ENCODE data around the gene TMC5.
A peak's percentile ranks its signal among the peaks of the same experiment; 100 is the strongest.
"Not testable (repeated sequence)": the region's sequence is repeated elsewhere in the genome, so short reads cannot be mapped to it uniquely, and the experiment has no call there.

The TMC5 gene

DNA sequence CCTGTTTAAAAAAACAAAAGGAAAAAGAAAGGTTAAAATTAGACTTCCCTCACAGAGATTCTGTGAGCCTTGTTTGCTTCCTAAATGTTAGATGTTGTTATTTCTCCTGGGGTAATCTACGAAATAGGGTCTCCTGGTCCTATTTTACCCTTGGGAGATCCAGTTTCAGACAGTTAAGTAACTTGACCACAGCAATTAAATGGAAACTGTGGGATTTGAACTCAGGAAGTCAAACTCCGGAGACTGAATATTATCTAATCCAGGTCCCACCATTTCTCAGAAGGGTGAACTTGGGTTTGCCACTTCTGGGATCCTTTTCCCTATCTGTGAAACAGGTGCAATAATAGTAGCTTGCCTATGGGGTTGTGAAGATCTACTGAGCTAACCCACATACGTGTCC lies 6.4 kb upstream of the TMC5 start:
- Histone ChIP-seq H2AFZ (ENCODE audit: low read depth, low read length, severe bottlenecking) (peak overlapping the region; percentile 42), H3K36me3 (ENCODE audit: low read length) (no peaks in the 10 kb centered on the region), H3K27ac (ENCODE audit: low read depth, low read length) (no peak overlapping the region), H3K9ac (ENCODE audit: low read length) (peak overlapping the region; percentile 22; the same call in 1 of the 2 replicates), H3K4me2 (ENCODE audit: low read depth, low read length, poor library complexity, severe bottlenecking) (peak overlapping the region; percentile 45), H3K27me3 (ENCODE audit: low read length) (no peaks in the 10 kb centered on the region), H3K4me3 (ENCODE audit: insufficient read depth, low read length, poor library complexity, severe bottlenecking) (no peak overlapping the region), H3K9me2 (replicated peaks; ENCODE audit: insufficient read depth, low read length) (no peaks in the 10 kb centered on the region), H4K20me1 (ENCODE audit: low read depth, low read length) (no peaks in the 10 kb centered on the region), H3F3A (ENCODE audit: insufficient read depth) (no peaks in the 10 kb centered on the region), H3K79me2 (ENCODE audit: insufficient read depth, low read length) (no peaks in the 10 kb centered on the region), H3K9me3 (ENCODE audit: insufficient read depth, low read length) (no peaks in the 10 kb centered on the region)
- TF ChIP-seq, protein P1, sequence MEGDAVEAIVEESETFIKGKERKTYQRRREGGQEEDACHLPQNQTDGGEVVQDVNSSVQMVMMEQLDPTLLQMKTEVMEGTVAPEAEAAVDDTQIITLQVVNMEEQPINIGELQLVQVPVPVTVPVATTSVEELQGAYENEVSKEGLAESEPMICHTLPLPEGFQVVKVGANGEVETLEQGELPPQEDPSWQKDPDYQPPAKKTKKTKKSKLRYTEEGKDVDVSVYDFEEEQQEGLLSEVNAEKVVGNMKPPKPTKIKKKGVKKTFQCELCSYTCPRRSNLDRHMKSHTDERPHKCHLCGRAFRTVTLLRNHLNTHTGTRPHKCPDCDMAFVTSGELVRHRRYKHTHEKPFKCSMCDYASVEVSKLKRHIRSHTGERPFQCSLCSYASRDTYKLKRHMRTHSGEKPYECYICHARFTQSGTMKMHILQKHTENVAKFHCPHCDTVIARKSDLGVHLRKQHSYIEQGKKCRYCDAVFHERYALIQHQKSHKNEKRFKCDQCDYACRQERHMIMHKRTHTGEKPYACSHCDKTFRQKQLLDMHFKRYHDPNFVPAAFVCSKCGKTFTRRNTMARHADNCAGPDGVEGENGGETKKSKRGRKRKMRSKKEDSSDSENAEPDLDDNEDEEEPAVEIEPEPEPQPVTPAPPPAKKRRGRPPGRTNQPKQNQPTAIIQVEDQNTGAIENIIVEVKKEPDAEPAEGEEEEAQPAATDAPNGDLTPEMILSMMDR (IDR thresholded peaks at IDR 0.05; ENCODE audit: insufficient read depth, low read length, poor library complexity, severe bottlenecking), result no peak

DNA sequence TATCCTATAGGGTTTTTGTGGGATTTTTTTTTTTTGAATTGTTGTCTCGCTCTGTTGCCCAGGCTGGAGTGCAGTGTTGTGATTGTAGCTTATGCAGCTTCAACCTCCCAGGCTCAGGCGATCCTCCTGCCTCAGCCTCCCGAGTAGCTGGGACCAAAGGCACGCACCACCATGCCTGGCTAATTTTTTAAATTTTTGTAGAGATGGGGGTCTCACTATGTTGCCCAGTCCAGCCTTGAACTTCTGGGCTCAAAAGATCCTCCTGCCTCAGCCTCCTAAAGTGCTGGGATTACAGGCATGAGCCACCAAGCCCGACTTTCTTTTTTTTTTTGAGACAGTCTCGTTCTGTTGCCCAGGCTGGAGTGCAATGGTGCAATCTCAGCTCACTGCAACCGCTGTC lies 5.6 kb upstream of the TMC5 start:
- H3K79me2 ChIP-seq (ENCODE audit: insufficient read depth, low read length); H3K36me3 ChIP-seq (ENCODE audit: low read length); H3K4me2 ChIP-seq (ENCODE audit: low read depth, low read length, poor library complexity, severe bottlenecking); H3K27ac ChIP-seq (ENCODE audit: low read depth, low read length); H3F3A ChIP-seq (ENCODE audit: insufficient read depth); H3K9ac ChIP-seq (ENCODE audit: low read length); H4K20me1 ChIP-seq (ENCODE audit: low read depth, low read length); H2AFZ ChIP-seq (ENCODE audit: low read depth, low read length, severe bottlenecking); H3K9me2 ChIP-seq (replicated peaks; ENCODE audit: insufficient read depth, low read length); H3K4me3 ChIP-seq (ENCODE audit: insufficient read depth, low read length, poor library complexity, severe bottlenecking); H3K9me3 ChIP-seq (ENCODE audit: insufficient read depth, low read length); H3K27me3 ChIP-seq (ENCODE audit: low read length): not testable (repeated sequence)

DNA sequence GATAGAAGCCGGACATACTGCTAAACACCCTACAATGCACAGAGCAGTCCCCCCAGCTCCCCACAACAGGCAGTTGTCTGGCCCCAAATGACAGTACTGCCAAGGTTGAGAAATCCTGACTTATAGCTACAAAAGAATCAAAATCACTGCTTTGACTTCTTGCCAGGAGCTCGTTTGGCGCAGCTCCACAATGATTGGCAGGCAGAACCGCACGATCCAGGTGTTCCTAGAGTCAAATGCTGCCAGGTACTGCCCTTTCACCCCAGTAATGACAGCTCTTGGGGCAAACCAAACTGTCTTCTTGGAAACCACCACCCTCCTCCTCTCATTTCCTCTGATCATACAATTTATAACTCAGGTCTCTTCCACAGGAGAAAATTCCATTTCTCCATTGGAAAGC lies 2.2 kb upstream of the TMC5 start:
- H3K27ac ChIP-seq (ENCODE audit: low read depth, low read length), result no peak overlapping the region
- no peak overlapping the region for H3K4me2 ChIP-seq (ENCODE audit: low read depth, low read length, poor library complexity, severe bottlenecking)
- TF ChIP-seq, protein P1 (IDR thresholded peaks at IDR 0.05; ENCODE audit: insufficient read depth, low read length, poor library complexity, severe bottlenecking), result no peak
- no peak for TF ChIP-seq EZH2phosphoT487 (conservative IDR thresholded peaks at IDR 0.05; ENCODE audit: low read length)

DNA sequence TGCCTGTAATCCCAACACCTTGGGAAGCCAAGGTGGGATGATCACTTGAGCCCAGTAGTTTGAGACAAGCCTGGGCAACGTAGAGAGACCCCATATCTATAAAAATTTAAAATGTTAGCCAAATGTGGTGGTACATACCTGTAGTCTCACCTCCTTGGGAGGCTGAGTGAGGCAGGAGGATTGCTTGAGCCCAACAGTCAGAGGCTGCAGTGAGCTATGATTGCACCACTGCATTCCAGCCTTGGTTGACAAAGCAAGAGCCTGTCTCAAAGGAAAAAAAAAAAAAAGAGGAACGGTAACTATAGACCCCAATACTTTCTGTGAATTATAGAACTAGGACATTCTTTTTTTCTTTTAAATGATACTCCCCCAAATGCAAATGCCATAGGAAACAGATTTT lies 1.8 kb upstream of the TMC5 start:
- no peaks in the 10 kb centered on the region for H3F3A ChIP-seq (ENCODE audit: insufficient read depth)

More for the DNA sequence above, 2.2 kb upstream of the TMC5 start:
- no peaks in the 10 kb centered on the region for H3K9me3 ChIP-seq (ENCODE audit: insufficient read depth, low read length)
- no peaks in the 10 kb centered on the region for H3K9me2 ChIP-seq (replicated peaks; ENCODE audit: insufficient read depth, low read length)
- no peak overlapping the region for H2AFZ ChIP-seq (ENCODE audit: low read depth, low read length, severe bottlenecking)
- no peaks in the 10 kb centered on the region for H3K36me3 ChIP-seq (ENCODE audit: low read length)
- H3F3A ChIP-seq (ENCODE audit: insufficient read depth), result no peaks in the 10 kb centered on the region
- no peaks in the 10 kb centered on the region for H3K27me3 ChIP-seq (ENCODE audit: low read length)
- no peak overlapping the region for H3K4me3 ChIP-seq (ENCODE audit: insufficient read depth, low read length, poor library complexity, severe bottlenecking)
- H3K9ac ChIP-seq (ENCODE audit: low read length), result no peak overlapping the region
- H4K20me1 ChIP-seq (ENCODE audit: low read depth, low read length), result no peaks in the 10 kb centered on the region
- H3K79me2 ChIP-seq (ENCODE audit: insufficient read depth, low read length), result no peaks in the 10 kb centered on the region

More for the DNA sequence above, 1.8 kb upstream of the TMC5 start:
- no peak overlapping the region for H3K27ac ChIP-seq (ENCODE audit: low read depth, low read length)
- no peaks in the 10 kb centered on the region for H4K20me1 ChIP-seq (ENCODE audit: low read depth, low read length)
- no peak overlapping the region for H2AFZ ChIP-seq (ENCODE audit: low read depth, low read length, severe bottlenecking)
- TF ChIP-seq, protein P1 (IDR thresholded peaks at IDR 0.05; ENCODE audit: insufficient read depth, low read length, poor library complexity, severe bottlenecking), result no peak
- TF ChIP-seq EZH2phosphoT487 (conservative IDR thresholded peaks at IDR 0.05; ENCODE audit: low read length), result no peak
- no peaks in the 10 kb centered on the region for H3K27me3 ChIP-seq (ENCODE audit: low read length)
- no peaks in the 10 kb centered on the region for H3K9me2 ChIP-seq (replicated peaks; ENCODE audit: insufficient read depth, low read length)
- no peaks in the 10 kb centered on the region for H3K36me3 ChIP-seq (ENCODE audit: low read length)
- no peaks in the 10 kb centered on the region for H3K79me2 ChIP-seq (ENCODE audit: insufficient read depth, low read length)
- no peak overlapping the region for H3K4me2 ChIP-seq (ENCODE audit: low read depth, low read length, poor library complexity, severe bottlenecking)
- no peak overlapping the region for H3K4me3 ChIP-seq (ENCODE audit: insufficient read depth, low read length, poor library complexity, severe bottlenecking)
- no peaks in the 10 kb centered on the region for H3K9me3 ChIP-seq (ENCODE audit: insufficient read depth, low read length)
- H3K9ac ChIP-seq (ENCODE audit: low read length), result no peak overlapping the region

Data from SU-DHL-6 (cell line).